Measurements from ENCODE around the gene ORMDL3.
"Not testable (repeated sequence)": the region's sequence is repeated elsewhere in the genome, so short reads cannot be mapped to it uniquely, and the experiment has no call there.

Gene ORMDL3

GRCh38 chr17:39923836-39924690 lies 3.3 kb downstream of the ORMDL3 start:
- no peak for DNase-seq

GRCh38 chr17:39923230-39923629 lies 4.2 kb downstream of the ORMDL3 start:
- no peak for DNase-seq

DNA sequence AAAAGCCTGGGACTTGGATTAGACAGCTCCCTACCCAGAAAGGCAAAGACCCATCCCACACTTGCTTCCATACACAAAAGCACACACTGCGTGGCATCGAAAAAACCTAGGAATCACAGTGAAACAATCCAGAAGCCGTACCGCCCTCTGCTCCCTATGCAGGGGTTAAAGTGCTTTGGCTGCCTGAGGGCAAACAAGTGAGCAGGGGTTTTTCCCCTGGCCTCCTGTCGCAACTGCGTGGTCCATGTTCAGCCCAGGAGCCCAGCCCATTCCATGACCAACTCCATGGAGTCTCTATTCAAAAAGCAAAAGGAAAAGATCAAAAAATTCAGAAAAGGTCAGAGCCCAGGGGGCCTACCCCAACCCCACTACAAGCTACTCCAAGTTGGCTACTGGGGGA lies 5.4 kb downstream of the ORMDL3 start:
- DNase-seq: no peak

DNA sequence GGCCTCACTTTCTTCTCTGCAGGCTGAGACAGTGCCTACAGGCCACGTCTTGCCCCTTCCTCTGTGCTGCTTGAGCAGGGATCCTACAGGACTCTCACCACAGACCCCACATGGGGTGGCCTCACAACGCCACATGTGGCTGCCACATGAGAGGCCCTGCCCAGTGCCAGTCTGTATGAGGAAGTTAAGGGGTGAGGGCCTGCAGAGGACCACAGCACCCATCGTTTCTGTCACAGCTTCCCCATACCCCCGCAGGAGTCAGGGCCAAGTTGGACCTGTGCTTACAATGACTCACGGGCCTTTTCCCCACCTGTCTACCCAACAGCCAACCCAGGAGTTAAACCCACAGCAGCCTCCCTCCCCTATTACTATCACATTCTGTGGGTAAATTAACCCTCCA lies 6.1 kb downstream of the ORMDL3 start:
- peak; percentile 41 for DNase-seq

DNA sequence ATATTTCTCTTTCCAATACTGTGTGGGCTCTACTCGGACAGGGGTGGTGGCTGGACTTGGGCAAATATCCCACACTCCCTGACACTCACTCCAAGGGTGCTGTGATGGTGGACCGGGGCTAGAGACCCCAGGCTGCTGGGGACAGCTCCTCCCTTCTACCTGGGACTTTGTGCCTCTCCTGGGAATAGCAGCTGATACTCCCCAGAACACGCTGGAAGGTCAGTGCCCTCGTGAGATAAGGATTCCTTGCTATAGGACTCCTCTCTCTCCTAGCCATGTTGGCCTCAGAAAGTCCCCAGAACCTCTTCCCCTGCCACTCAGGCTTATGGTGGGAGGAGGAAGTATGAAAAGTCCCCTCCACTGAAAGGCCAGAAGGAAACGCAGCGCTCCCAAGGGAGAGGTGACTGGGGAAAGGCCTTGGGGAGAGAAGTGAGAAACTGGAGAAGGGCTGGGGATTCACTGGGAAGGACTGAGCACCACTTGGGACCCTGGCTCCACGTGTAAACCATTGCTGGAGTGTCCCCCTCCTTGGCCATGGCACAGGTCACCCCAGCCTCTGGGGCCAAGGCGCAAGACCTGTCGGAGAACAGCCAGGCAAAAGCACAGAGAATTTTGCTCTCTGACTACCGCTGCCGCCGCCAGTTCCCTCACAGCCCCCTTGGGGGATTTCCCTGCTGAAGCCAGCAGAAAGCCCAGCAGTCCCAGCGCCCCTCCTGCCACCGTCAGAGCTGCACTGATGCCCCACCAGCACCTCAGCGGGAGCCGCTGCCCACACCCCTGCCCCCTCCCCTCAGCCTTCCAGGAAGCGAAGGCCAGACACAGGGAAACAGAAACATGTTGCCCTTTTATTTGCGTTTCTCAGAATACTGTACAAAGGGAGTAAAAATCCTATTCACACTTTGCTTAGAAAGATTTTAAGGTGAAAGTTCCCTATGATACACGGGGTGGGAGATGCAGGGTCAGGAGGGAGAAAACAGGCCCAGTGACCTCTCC lies 6.9 kb downstream of the ORMDL3 start:
- peak; percentile 41 for DNase-seq

- DNase-seq: no peak
Measured at GRCh38 chr17:39919087-39919683, 8.2 kb downstream of the ORMDL3 start.

DNA sequence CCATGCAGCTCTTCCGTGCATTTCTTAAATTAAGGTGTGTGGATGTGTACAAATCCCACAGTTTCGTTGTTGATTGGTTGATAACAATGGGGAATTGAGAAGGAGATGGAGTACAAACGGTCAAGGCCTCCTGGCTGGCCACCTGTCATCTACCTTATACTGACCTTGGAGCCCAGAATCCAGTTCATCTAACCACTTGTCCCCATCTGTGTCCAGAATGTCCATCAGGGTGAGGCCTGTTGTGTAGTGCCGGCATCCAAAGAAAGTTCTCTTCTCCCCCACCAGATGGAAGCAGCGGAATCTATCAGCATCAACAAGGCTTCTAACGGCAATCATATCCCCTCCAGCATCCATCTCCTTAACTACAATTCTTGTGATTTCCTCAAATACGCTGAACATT lies 10.5 kb downstream of the ORMDL3 start:
- no peak for DNase-seq

DNA sequence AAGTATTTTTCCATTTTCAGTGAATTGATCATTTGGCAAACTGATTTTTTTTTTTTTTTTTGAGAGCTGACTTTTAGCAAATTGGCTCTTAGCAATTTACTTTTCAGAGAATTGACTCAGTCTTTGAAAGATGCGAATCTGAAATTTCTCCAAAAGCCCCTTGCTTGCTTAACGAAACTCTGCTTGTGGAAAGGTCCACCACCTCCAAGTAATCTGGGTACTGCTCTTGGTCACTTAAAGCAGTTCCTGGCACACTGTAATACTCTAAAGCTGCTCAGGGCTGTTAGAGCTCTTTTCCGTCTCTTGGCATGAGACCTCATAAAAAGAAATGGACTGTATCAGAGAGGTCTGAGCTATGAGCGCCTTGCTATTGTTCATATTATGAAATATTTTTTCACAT lies 11.8 kb downstream of the ORMDL3 start:
- no peak for DNase-seq

DNA sequence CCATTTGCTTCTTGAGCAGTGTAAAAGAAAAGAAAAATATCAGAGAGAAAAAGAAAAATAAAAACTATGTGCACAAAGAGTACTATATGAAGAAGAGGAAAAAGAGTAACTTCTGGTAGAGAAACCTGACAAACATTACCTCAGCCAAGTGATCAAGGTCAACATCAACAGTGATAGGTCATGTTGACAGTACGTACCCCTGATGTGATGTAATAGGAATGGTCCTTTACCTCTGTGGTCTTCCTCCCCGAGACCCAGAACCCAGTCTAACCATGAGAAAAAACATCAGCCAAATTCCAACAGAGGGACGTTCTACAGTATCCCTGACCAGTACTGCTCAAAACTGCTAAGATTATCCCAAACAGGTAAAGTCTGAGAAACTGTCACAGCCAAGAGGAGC lies 13.4 kb downstream of the ORMDL3 start:
- DNase-seq: no peak

DNA sequence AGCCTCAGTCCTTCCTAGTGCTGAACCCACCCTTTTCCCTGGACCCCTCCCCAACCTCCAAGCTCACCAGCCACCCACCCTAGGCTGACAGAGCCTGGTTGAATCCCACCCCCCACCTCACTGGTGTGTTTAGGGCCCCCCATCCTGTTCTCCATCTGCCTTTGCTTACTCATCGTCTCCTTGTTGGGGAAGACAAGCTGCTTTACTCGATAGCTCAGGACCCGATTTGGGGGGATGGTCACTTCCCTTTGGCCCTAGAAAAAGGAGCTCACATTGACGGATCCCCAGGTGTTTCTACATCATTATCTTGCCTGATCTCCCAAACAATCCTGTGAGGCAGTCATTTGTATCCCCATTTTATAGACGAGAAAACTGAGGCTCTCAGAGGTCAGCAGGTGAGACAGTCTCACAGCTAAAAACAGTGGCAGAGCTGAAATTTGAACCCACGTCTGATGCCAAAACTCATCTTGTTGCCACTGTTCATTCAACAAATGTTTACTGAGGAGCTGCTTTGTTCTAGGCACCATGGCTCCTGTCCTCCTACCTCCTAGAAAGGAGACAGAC lies 18.5 kb downstream of the ORMDL3 start:
- no peak for DNase-seq

- no peak for DNase-seq
Measured at GRCh38 chr17:39904990-39905288, 22.5 kb downstream of the ORMDL3 start.

DNA sequence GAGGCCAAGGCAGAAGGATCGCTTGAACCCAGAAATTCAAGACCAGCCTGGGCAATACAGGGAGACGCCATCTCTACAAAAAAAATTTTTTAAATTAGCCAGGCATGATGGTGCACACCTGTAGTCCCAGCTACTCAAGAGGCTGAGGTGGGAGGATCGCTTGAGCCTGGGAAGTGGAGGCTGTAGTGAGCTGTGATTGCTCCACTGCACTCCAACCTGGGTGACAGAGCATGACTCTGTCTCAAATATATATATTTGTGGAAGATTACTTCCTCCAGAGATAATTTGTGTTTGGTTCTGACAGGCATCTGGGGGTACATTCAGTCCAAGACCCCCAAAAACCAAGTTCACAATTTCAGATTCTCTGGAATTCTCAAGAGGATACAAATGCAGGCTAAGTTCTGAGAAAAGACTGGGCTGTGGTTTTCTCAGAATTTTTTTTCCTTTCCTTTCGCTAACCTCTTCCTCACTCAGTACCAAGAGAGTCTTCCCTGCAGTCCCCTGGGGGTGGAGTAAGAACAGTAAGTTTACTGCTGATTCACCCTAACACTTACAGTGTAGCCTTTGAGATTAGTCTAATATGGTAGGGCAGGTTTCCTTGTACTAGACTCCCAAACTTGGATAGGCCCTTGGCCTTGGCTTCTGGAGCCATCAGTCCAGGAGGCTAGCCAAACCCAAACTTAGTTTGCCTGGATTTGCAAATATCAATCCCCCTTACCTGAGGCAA lies 24.1 kb downstream of the ORMDL3 start:
- peak; percentile 28 for DNase-seq

- DNase-seq: not testable (repeated sequence)
Measured at GRCh38 chr17:39902027-39902426, 25.4 kb downstream of the ORMDL3 start.

GRCh38 chr17:39899215-39899614 lies 28.2 kb downstream of the ORMDL3 start:
- DNase-seq: no peak

DNA sequence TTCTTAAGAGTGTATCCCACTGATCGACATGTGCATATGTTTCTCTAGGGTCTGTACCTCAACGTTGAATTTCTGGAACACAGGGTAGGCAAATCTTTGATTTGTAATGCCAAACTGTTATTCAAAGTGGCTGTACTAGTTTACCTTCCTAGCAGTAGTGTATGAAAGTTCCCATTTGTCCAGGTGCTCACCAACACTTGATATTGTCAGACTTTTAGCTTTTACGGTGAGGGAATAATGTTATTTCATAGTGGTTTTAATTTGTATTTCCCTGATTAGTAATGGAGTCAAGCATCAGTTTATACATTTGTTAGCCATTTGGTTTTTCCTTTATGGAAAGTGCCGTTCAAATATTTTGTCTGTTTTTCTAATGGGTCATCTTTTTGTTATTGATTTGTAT lies 29.3 kb downstream of the ORMDL3 start:
- DNase-seq: no peak

DNA sequence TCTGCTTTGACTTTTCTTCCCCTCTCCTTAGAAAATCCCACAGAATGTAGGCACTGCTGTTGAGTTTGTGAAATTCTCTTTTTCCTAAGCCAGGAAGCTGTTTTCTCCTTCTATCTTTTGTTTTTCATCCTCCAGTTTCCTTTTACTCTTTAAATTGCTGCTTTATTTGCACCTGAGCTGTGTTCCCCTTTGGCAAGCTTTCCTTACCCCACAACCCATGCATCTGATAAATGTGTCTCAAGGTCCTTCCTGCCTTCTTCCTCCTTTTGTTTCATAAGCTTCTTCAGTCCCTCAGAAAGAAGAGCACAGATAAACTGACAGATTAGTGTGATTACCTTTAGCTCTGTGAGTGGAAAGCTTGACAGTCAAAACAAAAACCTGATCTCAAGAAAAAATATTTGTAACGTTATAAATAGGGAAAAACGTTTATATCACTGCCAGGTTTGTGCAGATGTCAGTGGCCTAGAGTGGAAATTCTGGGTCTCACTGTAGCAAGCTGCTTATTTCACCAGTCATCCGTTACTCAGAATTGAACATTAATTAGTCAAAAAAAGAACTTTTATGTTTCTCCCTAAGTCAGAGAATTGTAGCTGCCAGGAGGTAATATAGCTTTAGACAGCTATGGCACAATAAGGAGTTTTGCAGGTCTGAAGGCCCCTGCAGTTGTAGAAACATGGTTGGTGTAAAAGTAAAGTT lies 32.6 kb downstream of the ORMDL3 start:
- DNase-seq: no peak

GRCh38 chr17:39889200-39889599 lies 38.2 kb downstream of the ORMDL3 start:
- DNase-seq: no peak

GRCh38 chr17:39887078-39887477 lies 40.3 kb downstream of the ORMDL3 start:
- no peak for DNase-seq

DNA sequence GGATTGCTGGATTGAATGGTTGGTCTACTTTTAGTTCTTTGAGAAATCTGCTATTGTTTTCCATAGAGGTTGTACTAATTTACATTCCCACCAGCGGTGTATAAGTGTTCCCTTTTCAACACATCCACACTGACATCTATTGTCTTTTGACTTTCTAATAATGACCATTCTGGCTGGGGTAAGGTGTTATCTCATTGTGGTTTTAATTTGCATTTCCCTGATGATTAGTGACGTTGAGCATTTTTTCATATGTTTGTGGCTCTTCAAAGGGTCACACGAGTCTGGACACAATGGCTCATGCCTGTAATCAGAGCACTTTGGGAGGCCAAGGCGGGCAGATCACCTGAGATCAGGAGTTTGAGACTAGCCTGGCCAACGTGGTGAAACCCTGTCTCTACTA lies 41.3 kb downstream of the ORMDL3 start:
- DNase-seq: not testable (repeated sequence)

GRCh38 chr17:39872751-39873150 lies 54.6 kb downstream of the ORMDL3 start:
- no peak for DNase-seq

- no peak for DNase-seq
Measured at GRCh38 chr17:39871801-39872200, 55.6 kb downstream of the ORMDL3 start.

Data from CD4-positive, alpha-beta T cell treated with Interleukin-4 for 4 hours (primary cell).